HG02610 (cell line): ENCODE measurements around the gene TSC22D2.

Source experiments
- ATAC-seq: cut with Tn5 transposase; IDR thresholded peaks from one replicate; pipeline ENCODE4 v1.9.1; 2021; ENCODE audit warnings: mild to moderate bottlenecking, moderate library complexity; ENCODE audit not compliant: unreplicated experiment

TSC22D2 gene

DNA sequence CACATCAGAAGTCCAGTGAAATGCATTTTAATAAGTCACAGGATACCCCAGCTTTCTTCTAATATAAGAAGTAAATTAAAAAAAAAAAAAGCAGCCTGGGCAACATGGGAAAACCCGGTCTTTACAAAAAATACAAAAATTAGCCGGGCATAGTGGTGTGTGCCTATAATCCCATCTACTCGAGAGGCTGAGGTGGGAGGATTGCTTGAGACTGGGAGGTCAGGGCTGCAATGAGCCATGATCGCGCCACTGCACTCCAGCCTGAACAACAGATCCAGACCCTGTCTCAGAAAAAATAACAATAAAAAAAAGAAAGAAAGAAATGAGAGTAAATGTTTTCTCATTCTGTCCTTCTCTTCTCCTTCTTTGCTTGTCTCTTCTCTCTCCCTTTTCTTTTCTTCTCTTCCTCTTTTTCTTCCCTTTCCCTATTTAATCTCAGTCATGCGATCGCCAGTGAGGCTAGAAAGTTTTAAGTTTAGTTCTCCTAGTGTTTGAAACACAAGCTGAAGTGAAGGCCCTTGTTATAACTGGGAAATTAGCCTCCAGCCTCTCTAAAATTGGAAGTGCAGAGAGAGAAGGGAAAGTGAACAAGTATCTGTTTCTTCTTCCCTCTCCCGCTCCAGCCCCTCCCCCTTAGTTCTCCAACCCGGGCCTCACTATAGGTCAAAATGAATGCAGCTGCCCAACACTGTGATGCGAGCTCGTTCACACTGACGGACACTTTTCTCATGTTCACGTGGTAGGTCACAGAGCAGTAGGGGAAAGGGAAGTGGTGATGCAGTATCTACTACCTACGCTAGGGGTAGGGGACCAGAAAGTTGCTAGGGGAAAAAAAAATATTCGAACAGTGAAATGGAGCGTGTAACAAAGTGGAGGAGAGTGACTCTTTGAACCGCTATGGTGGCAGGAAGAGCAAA, 23.5 kb upstream of the TSC22D2 start:
- peak; percentile 97 for ATAC-seq

DNA sequence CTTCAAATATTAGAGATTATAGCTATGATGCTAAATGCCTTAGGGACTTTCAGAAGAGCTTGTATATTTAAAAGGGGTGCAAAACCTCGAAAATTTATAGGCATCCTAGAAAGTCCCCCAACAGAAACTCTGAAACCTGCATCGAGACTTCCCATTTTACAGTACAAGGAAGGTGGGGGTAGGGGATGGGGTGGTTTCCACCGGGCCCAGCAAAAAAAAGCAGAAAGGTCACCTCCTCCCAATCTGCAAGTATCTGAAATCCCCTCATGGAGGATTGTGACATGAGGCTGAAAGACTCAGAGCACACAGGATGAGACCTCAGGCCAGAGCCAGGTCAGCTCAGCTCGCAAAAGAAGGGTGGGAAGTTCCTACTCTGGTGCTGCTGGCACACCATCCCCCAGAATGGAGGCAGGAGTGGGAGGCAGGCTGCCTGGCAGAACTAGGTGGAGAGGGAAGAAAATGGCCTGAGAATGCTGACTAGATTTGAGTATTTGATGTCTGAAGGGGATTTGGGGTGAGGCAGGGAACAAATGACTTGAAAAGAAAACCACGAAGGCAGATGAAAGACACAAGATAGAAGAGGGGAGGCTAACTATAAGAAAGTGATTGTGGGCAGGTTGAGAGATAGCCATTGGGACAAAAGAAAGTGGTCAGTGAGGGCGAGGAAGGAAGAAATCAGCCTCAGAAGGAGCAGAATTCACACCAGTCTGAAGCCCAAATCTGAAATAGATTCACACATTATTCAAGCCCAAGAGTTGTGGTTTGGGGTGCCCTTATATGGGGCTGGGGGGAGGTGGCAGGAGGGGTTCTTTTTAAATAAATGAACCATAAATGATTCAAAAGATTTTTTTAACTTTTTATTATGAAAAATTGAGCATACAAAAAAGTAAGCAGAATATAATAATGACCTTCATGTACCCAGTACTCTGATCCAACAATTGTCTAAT, 22.5 kb upstream of the TSC22D2 start:
- peak; percentile 56 for ATAC-seq

DNA sequence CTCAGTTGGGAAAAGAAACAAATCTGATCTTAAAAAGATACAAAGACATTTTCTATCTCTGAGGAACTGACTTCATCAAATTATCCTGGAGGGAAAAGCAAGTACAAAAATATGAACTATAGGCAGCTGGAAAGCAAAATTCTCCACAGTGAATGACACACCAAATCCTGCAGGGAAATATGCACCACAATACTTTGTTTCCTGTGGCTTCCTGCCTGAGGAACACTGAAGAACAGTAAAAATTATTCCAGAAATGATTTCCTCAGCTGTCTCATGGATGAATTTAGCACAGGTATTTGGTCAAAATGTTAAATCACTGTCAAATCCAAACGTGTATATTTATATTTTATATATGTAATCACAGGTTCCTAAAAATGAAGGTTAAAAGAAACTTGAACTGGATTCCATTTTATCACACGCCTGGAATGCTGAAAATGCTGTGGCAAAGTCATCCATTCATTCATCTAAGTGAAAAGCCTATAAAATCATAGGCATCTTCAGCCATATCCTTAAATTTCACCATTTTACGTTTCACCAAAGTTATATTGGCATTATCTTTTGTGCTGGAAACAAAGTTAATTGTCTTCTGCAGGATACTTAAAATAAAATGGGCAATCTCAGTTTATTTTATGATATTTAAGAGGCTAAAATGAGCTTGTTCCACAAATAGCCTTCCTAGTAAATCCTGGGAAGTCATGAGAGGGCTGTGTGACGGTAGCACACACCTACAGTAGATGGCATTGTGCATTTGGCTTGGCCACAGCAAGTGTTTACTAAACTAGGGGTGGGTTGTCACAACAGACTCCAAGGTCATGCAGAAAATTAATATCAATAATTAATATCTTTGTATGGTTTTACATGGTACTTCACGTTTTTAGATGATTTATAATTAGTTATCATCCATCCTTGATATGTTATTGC, 19.3 kb upstream of the TSC22D2 start:
- no peak for ATAC-seq

DNA sequence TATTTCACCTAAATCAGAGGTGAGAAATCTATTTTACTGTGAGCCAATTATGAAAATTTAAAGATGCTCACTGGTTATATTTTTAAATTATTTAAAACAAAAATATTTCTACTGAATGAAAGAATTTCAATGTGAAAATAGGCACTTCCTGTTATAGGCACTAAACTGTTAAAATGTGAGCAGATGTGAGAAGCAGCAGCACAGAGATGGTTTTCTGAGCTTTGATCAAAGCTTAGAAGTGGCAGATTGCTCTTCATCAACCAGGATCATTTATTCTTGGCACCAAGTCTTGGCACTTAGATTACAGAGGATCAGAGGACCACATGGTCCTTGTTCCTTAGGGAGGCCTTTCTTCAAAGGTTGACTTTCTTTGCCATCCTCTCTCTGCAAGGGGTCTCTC, 18.0 kb upstream of the TSC22D2 start:
- ATAC-seq: no peak

DNA sequence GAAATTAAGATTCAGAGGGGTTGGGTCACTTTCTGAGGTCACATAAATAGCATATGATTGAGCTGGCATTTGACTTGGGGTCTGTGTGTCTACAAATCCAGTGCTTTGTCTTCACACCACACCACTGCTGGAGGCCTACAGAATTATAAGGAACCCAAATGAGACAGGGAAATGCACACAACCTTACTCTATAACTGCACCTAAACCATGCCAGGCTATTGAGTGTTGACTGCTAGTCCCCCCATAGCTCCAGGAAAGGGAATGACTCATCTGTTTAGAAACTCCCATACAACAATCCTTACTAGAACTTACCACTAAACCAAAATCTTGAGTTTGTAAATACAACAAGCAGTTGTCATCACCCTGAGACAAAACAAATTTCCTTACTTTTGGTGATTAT, 16.9 kb upstream of the TSC22D2 start:
- ATAC-seq: no peak

DNA sequence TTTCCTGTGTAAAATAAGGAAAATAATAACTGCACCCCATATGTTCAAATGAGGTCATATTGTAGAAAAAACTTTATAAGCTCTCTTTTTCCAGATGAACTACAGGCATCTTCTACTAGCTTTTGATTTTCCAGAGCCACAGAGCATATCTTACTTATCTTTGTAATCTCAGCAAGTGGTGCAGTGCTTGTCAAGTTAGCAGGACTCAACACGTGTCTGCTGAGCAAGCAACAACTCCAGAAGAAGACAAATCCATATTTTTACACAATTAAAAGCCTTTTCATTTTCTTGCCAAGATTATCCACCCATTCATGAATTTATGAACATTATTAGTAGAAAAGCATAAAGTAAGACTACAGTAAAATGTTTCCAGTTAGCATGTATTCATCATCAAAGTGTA, 14.4 kb upstream of the TSC22D2 start:
- no peak for ATAC-seq

DNA sequence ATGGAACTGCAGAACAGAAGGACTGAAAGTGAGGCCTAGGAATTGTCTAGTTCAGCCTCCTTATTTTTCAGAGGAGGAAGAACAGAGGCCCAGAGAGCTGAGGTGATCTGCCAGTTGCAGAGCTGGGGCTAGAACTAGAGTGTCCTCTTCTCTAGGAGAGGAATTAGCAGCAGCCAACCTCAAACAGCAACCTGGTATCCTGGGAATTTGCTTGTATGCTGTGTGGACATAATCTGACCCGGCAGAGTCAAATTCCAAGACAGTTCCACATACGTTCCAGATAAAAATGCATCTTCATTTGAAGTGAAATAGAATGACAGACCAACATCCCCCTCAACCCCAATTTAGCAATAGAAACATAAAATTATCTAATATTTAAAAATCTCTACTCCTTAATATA, 13.5 kb upstream of the TSC22D2 start:
- no peak for ATAC-seq

DNA sequence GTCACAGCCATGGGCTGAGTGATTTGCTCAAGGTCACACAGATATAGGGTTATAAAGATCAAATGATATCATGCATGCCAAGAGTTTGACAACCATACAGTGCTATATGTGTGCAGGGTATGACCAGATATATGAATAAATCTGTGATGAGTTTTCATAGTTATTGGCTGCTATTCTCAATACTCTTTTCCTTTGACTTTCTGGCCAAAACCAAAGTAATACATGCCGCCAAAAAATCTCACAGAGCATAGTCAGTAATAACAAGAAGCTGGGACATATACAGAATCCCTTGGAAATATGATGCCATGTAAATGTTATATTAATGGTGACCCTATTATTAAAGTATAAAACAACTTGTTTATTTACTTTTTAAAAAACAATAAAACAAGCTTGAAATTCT, 11.6 kb upstream of the TSC22D2 start:
- no peak for ATAC-seq

DNA sequence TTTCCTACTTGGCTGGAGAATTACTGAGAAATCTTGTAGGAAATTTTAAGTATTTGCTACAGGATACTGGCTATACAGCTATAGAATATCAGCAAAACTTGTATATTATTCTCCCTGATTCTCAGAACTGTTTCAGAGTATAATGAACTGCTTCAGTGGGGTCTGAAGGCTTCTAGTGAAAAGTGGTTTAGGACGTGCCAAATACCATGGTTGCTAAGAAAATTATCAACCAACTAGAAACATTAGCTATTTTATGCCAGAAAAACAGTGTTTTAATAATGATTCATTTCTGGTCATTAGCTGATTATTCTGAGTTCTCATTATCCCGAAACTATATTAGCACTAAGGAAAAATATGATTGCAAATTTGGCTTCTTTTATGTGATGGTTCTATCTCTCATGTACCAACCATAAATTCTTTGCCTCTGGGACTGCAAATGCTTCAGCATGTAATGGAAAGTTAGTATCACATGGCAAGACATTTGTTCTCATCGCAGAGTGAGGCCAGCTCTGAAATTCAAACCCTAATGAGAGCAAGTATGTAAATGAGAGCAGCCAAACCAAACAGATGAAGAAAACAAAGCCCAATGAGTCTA, 11.0 kb upstream of the TSC22D2 start:
- no peak for ATAC-seq

DNA sequence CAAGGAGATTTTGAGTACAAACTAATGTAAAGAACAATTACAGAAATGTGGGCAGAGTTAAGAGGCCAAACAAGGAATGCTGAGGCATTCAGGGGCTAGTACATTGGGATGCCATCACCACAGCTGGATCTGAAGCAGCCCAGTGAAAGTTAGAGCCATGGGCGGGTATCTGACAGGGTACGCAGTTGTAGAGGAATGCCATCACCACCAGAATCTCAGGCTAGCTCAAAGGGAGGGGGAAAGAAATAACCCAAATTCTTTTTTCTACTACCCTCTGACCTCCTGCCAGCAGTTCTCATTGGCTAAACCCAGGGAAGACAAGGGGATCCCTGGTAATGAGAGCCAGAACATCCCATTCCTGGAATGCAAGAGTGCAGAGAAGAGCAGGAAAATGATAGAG, 9.0 kb upstream of the TSC22D2 start:
- no peak for ATAC-seq

DNA sequence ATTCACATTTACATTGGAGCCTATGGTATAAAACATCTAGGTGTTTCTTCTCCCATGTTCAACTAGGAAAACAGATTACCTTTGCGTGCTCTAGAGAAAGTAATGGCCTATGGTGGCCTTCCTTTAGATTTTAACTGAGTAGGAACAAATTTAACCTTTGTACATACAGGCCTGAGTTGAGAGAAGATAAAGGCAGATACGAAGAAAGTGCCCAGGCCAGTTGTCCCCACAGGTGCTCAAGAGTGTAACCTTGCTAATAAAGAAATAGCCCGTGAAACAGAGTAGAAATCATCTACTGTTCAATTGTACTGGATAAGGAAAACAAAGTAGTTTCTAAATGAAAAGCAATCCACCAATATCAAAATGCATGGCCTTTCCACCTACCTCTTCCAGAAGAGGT, 6.8 kb upstream of the TSC22D2 start:
- ATAC-seq: no peak

DNA sequence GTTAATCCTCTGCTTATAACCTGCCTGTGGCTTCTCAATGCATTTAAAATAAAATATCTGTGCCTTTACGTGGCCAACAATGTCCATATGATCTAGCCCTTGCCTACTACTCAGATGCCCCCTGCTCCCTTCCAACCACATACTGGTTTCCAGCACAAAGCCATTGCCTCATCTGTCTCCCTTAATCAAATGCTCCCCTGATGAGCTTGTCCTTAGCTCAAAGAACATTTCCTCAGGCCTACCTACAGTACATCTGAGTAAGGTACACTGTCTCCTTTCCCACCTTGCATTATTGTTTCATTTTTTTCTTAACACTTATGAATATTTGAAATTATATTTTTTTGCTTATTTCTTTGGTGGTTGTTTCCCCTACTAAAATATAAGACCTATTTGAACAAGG, 5.9 kb upstream of the TSC22D2 start:
- no peak for ATAC-seq

DNA sequence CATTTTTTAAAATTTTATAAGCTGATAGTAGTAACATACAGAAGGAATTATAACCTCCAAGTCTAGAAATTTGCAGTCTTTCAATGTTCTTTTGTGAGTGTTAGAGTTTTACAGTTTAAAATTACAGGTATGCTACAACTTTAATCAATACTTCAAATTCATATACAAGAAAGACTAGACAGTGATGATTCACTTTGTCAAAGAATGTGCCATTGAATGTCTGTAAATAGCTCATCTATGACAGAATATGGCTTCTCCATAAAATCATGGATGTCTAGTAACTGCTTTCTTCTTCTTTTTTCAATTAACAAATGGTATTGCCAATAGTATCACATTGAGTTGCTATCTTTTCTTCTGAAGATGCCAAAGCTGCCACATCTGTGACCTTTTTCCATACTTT, 4.1 kb upstream of the TSC22D2 start:
- no peak for ATAC-seq

DNA sequence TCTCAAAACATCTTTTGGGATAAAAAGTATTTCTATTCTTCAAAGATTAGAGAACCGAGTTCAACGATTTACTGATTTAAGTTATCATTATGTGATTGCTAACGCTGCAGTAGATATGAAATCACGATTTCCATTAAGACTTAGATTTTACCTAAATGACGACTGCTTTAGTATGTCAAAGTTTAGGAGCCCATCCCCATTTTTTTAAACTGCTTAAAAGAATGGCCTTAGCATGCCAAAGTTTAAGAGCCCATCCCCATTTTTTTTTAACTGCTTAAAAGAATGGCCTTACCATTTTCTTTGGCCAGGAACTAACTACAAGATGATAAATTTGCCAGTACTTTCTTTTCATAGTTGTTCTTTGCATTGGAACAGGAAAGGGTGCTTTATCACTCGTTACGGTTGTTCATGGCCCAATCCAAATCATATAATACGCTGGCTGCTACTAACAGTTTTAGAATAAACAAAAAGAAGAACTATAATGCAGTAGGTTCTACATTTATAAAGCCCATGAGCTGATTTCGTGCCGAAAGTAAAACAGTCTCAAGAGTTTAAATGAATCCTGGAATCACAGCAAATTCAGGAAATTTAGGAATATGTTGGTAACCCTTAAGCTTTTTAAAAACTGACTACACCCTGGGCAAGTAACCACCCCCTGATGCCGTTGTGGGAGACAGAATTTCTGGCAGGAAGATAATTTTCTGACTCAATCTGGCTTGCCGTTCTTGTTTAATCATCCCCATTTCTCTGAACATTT, 869 bp upstream of the TSC22D2 start:
- ATAC-seq: no peak

DNA sequence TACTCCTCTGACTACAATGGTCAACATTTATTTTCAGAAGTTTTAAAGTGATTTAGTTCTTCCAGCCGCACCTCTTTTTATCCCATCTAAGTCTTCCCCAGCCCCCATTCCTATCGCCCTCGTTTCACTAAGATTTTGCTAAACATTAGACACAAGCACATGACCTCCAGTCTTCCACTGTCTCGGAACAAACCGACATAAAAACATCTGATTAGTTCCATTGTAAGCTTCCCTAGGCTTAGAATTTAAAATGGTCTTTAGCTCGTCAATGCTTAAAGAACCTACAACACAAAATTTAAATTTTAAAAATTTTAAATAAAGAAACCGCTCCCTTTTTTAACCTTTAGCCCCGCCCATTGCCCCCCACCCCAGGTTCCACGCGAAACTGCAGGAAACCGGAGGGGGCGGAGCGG, 284 bp upstream of the TSC22D2 start:
- ATAC-seq: peak; percentile 2

DNA sequence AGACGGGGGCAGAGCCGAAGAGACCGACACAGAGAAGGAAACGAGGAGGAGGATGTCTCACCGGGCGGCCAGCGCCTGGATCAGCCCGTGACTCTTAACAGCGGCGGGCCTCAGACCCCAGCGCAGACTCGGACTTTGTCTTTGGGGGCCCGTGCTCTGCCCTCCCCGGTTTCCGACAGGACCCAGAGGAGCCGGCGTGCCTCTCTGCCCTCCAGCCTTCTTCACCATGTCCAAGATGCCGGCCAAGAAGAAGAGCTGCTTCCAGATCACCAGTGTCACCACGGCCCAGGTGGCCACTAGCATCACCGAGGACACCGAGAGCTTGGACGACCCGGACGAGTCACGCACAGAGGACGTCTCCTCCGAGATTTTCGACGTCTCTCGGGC, 1.0 kb downstream of the TSC22D2 start:
- no peak for ATAC-seq

DNA sequence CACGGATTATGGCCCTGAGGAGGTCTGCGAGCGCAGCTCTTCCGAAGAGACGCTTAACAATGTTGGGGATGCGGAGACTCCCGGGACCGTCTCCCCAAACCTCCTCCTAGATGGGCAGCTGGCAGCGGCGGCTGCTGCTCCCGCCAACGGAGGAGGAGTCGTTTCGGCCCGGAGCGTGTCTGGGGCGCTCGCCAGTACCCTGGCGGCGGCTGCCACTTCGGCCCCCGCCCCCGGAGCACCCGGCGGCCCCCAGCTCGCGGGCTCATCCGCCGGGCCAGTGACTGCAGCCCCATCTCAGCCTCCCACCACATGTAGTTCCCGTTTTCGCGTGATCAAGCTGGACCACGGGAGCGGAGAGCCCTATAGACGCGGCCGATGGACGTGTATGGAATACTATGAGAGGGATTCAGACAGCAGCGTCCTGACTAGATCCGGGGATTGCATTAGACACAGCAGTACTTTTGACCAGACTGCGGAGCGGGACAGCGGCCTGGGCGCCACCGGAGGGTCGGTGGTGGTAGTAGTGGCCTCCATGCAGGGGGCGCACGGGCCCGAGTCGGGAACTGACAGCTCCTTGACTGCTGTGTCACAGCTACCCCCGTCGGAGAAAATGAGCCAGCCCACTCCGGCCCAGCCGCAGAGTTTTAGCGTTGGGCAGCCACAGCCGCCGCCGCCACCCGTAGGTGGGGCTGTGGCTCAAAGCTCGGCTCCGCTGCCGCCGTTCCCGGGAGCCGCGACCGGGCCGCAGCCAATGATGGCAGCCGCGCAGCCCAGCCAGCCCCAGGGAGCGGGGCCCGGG, 1.6 kb downstream of the TSC22D2 start:
- peak; percentile 24 for ATAC-seq

DNA sequence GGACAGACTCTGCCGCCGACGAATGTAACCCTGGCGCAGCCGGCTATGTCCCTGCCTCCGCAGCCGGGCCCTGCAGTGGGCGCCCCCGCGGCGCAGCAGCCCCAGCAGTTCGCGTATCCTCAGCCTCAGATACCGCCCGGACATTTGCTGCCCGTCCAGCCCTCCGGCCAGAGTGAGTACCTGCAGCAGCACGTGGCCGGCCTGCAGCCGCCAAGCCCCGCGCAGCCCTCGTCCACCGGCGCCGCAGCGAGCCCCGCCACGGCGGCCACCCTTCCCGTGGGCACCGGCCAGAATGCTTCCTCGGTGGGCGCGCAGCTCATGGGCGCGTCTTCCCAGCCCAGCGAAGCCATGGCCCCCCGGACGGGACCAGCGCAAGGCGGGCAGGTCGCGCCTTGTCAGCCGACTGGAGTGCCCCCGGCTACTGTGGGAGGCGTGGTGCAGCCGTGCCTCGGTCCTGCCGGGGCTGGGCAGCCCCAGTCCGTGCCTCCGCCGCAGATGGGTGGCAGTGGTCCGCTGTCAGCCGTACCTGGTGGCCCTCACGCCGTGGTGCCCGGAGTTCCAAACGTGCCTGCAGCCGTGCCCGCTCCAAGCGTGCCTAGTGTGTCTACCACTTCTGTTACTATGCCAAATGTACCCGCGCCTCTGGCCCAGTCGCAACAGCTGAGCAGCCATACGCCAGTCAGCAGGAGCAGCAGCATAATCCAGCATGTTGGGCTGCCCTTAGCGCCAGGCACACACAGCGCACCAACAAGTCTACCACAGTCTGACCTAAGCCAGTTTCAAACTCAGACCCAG, 2.4 kb downstream of the TSC22D2 start:
- ATAC-seq: no peak
